LNCAP (cell line): Measurements from ENCODE around the gene ATAD3A.

Experiments used
- TF ChIP-seq, protein P1 (sequence below): fragments of 450-650 bp; IDR thresholded peaks from 2 replicates; pipeline ENCODE4 v1.5.1; 2017; ENCODE audit warnings: mild to moderate bottlenecking

ATAD3A gene

DNA sequence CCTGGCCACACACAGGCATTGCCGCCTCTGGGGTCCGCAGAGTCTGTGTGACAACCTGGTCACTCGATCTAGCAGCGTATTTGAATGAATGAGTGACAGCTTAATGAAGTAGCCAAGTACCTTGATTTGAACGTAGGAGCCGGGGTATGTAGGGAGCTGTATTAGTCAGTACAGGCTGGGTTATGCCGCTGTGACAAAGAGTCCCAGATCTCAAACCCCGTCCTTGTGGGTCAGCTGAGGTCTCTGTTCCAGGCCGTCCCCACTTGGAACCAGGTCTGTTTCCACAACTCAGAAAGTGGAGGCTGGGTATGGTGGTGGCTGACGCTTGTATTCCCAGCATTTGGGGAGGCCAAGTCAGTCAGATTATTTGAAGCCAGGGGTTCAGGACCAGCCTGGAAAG, 20.4 kb upstream of the ATAD3A start:
- TF ChIP-seq, protein P1, sequence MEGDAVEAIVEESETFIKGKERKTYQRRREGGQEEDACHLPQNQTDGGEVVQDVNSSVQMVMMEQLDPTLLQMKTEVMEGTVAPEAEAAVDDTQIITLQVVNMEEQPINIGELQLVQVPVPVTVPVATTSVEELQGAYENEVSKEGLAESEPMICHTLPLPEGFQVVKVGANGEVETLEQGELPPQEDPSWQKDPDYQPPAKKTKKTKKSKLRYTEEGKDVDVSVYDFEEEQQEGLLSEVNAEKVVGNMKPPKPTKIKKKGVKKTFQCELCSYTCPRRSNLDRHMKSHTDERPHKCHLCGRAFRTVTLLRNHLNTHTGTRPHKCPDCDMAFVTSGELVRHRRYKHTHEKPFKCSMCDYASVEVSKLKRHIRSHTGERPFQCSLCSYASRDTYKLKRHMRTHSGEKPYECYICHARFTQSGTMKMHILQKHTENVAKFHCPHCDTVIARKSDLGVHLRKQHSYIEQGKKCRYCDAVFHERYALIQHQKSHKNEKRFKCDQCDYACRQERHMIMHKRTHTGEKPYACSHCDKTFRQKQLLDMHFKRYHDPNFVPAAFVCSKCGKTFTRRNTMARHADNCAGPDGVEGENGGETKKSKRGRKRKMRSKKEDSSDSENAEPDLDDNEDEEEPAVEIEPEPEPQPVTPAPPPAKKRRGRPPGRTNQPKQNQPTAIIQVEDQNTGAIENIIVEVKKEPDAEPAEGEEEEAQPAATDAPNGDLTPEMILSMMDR = no peak

DNA sequence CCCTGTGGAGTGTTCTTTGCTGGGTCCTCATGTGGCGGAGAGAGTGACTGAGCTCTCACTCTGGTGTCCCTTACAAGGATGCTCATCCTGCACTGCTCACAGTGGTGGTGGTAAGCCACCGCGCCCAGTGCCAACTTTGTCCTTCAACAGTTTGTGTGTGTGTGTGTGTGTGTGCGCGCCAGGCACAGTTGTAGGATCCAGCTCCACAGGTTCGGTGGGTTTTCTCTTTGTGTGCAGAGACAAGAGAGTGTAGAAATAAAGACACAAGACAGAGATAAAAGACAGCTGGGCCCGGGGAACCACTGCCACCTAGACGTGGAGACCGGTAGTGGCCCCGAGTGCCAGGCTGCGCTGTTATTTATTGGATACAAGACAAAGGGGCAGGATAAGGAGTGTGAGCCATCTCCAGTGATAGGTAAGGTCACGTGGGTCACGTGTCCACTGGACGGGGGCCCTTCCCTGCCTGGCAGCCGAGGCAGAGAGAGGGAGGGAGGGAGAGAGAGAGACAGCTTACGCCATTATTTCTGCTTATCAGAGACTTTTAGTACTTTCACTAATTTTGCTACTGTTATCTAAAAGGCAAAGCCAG, 7.1 kb upstream of the ATAD3A start:
- TF ChIP-seq, protein P1 = peak; percentile 84

DNA sequence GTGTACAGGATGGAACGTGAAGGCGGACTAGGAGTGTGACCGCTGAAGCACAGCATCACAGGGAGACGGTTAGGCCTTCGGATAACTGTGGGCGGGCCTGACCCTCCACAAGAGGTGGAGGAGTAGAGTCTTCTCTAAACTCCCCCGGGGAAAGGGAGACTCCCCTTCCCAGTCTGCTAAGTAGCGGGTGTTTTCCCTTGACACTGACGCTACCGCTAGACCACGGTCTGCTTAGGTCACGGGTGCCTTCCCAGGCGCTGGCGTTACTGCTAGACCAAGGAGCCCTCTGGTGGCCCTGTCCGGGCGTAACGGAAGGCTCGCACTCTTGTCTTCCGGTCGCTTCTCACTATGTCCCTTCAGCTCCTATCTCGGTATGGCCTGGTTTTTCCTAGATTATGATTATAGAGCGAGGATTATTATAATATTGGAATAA, 6.6 kb upstream of the ATAD3A start:
- TF ChIP-seq, protein P1 = peak; percentile 18; the same call in 1 of the 2 replicates

DNA sequence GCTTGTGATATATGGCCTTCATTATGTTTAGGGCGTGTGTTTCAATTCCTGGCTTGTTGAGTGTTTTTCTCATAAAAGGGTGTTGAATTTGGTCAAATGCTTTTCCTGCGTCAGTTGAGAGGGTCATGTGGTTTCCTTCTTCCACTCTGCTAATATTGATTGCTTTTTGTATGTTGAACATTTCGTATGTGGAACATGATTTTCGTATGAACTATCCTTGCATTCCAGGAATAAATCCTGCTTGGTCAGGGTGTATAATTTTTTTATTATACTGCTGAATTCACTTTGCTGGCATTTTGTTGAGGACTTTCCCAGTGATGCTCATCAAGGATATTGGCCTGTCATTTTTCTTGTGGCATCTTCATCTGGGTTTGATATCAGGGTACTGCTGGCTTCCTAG, 4.7 kb upstream of the ATAD3A start:
- TF ChIP-seq, protein P1 = no peak

DNA sequence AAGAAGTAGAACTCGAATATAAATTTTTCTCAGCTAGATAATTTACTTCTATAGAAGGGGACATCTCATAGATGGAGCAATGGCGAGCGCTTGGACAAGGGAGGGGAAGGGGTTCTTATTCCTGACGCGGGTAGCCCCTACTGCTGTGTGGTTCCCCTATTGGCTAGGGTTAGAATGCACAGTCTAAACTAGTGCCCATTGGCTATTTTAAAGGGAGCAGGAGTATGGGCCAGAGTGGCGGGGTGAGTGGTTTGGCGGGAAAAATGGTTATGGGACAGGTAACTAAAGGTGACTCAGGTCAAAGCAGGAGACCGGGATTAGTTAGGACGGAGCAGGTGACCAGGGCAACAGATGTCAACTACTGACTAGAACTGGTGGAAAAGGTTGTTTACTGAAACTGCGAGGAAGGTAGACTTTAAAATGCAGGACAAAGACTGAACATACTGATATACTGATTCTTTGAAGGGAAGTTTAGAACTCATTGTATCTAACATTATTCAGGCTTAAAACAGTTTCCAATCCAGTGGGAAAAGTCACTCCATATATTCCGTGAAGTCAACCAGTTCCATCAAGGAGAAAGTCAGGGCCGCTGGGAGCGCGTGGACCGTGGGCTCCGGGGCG, 940 bp upstream of the ATAD3A start:
- TF ChIP-seq, protein P1 = no peak

DNA sequence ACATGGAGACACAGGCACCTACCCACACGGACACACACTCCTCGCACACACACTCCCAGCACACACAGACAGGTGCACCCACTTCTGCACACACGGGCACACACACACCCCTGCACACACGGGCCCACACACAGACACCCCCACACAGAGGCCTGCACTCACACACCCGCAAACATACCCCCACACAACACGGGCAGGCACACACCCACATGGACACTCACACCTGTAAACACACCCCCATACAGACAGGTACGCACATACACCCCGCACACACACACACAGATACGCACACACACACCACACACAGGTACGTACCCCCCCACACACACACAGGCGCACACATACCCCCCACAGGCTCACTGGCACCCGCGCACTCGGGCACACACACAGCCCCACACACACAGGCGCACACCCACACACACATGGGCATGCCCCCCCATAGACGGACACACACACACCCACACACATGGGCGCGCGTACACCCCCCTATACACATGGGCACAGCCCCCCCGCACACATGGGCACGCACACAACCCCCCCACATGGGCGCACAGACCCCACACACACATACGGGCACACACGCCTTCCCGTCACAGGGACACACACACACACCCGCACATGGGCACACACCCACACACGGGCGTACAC, 6.1 kb downstream of the ATAD3A start:
- TF ChIP-seq, protein P1 = no peak

DNA sequence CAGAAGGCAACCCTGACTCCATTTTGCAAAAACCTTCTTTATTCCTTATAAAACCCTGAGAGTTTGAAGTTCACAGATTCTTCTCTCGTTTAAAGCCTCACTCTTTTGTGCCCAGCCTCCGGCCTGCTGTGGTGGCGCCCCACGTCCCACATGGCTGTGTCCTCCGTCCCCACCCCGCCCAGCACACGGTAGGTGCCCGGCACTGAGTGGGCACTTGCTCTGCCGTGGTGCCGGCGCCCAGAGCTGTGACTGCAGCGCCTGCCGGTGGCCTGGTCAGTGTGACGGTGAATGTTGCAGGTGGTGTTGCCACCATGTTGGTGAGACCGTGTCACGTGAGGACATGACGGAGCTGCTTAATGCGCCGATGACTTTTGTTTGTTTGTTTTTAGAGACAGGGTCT, 9.4 kb downstream of the ATAD3A start:
- TF ChIP-seq, protein P1 = no peak
